K562 (cell line): ENCODE results near the gene PHC1. TPM values are rescaled to one million over a fixed set of nuclear protein-coding genes. Genes with fewer than 3 reads are reported as not detected.

Source experiments
- ATAC-seq: fragments of 200-7000 bp; cut with Tn5 transposase; 3 replicates; pipeline ENCODE4 v1.9.1; 2020; ENCODE audit warnings: moderate library complexity
- BruUV-seq: library from RNA; stranded (reverse); fragments of 400-500 nt; replicated peaks from 2 replicates; lab custom pipeline; 2021; lab: Mats Ljungman, UMichigan
- CTCF ChIA-PET: fragments of 300-600 bp; formaldehyde crosslinking; extraction: SDS; loops from one replicate; lab custom pipeline; 2021; ENCODE audit warnings: low intra/inter-chr PET ratio; lab: Yijun Ruan, JAX
- POLR2A ChIA-PET: fragments of 300-600, 350-650 bp; sonication (Branson Sonifier 250); formaldehyde crosslinking; extraction: SDS; loops from one replicate; lab custom pipeline; 2021; ENCODE audit warnings: antibody characterized with exemption, inconsistent platforms; lab: Yijun Ruan, JAX
- DNase-seq, 4 experiments: peaks; one replicate each; pipeline versions ENCODE4 v3.0.0 to v3.0.0-alpha.2; 2011 to 2018; ENCODE audit warnings: low spot score in 3 of 4, mixed read lengths in 3 of 4; ENCODE audit errors: extremely low read depth in 1 of 4
- FAIRE-seq: peaks from 2 replicates; lab custom pipeline; 2011; peaks lifted over from hg19 to GRCh38; lab: Jason Lieb, UNC
- H2AFZ ChIP-seq: 2 replicates; pipeline ENCODE4 v1.6.0; 2011; ENCODE audit warnings: low read depth, low read length, control low read depth, inconsistent platforms
- H3K27ac ChIP-seq: fragments of 200-600 bp; 3 replicates; pipeline ENCODE4 v1.8.0; 2011; ENCODE audit warnings: low read depth, mild to moderate bottlenecking, control low read depth, inconsistent platforms, low read length, moderate library complexity, mixed read lengths; ENCODE audit errors: extremely low read depth
- H3K27me3 ChIP-seq, 2 experiments: fragments of 300-600 bp in 1 of 2; 2 replicates in 1 of 2; 3 replicates in 1 of 2; pipeline versions ENCODE4 v1.6.0 to v1.8.0; 2011; ENCODE audit warnings: inconsistent platforms in 2 of 2, low read length in 2 of 2, mild to moderate bottlenecking in 1 of 2, mixed read lengths in 1 of 2, moderate library complexity in 1 of 2; ENCODE audit not compliant: control insufficient read depth in 2 of 2, insufficient read depth in 2 of 2
- H3K36me3 ChIP-seq: fragments of 300-600 bp; 3 replicates; pipeline ENCODE4 v1.8.0; 2011; ENCODE audit warnings: mild to moderate bottlenecking, low read length, inconsistent platforms; ENCODE audit not compliant: control insufficient read depth, insufficient read depth
- H3K4me1 ChIP-seq, 2 experiments: fragments of 200-600 bp in 1 of 2; replicated peaks in 1 of 2; 2 replicates in 1 of 2; 3 replicates in 1 of 2; pipeline versions ENCODE4 v1.5.1 to v1.8.0; 2011; ENCODE audit warnings: inconsistent platforms in 2 of 2, low read length in 2 of 2, mild to moderate bottlenecking in 1 of 2, mixed read lengths in 1 of 2, moderate library complexity in 1 of 2; ENCODE audit not compliant: control insufficient read depth in 2 of 2, insufficient read depth in 2 of 2
- H3K4me2 ChIP-seq: 2 replicates; pipeline ENCODE4 v1.6.1; 2011; ENCODE audit warnings: low read length, control low read depth, inconsistent platforms, mixed read lengths; ENCODE audit not compliant: insufficient read depth
- H3K4me3 ChIP-seq: fragments of 200-600 bp; sonication (generic), shearing (Covaris generic); 2 replicates; pipeline ENCODE4 v1.5.1; 2016; ENCODE audit warnings: control low read depth, inconsistent platforms
- H3K79me2 ChIP-seq: fragments of 200-600 bp; 3 replicates; pipeline ENCODE4 v1.8.0; 2011; ENCODE audit warnings: low read length, inconsistent platforms; ENCODE audit not compliant: control insufficient read depth, insufficient read depth
- H3K9ac ChIP-seq, 2 experiments: 2 replicates each; pipeline versions ENCODE4 v1.6.0 to v1.6.1; 2011; ENCODE audit warnings: low read depth in 2 of 2, low read length in 2 of 2, control low read depth in 1 of 2, inconsistent platforms in 1 of 2, mild to moderate bottlenecking in 1 of 2, mixed read lengths in 1 of 2; ENCODE audit not compliant: insufficient read depth in 1 of 2
- H3K9me1 ChIP-seq: one replicate; pipeline ENCODE4 v1.6.0; 2011; ENCODE audit warnings: inconsistent platforms, mild to moderate bottlenecking, low read length, moderate library complexity; ENCODE audit not compliant: control insufficient read depth, insufficient read depth
- H3K9me3 ChIP-seq: replicated peaks from 2 replicates; pipeline ENCODE4 v1.5.1; 2011; ENCODE audit warnings: low read depth, low read length, inconsistent platforms; ENCODE audit not compliant: control insufficient read depth, insufficient read depth
- H4K20me1 ChIP-seq: replicated peaks from 2 replicates; pipeline ENCODE4 v1.6.1; 2011; ENCODE audit warnings: low read length, inconsistent platforms, mixed read lengths; ENCODE audit not compliant: control insufficient read depth, insufficient read depth
- AFF4 ChIP-seq: sonication (generic); formaldehyde crosslinking; IDR thresholded peaks from 2 replicates; pipeline ENCODE4 v1.8.0; 2023; ENCODE audit warnings: mild to moderate bottlenecking, missing genetic modification reagents
- ARID1B ChIP-seq: fragments of 450-650 bp; IDR thresholded peaks from 2 replicates; pipeline ENCODE4 v1.6.1; 2016; ENCODE audit warnings: antibody characterized with exemption, mild to moderate bottlenecking, inconsistent platforms
- CBFA2T3 ChIP-seq: fragments of 450-650 bp; IDR thresholded peaks from 2 replicates; pipeline ENCODE4 v1.6.1; 2017
- ETV1 ChIP-seq: fragments of 450-650 bp; conservative IDR thresholded peaks from 2 replicates; pipeline ENCODE4 v1.6.1; 2016; ENCODE audit warnings: missing genetic modification characterization, control low read depth, low read depth, missing compliant biosample characterization
- NCOR1 ChIP-seq: fragments of 450-650 bp; IDR thresholded peaks from 2 replicates; pipeline ENCODE4 v1.6.1; 2016; ENCODE audit warnings: mild to moderate bottlenecking, moderate library complexity
- NFRKB ChIP-seq: fragments of 450-650 bp; IDR thresholded peaks from 2 replicates; pipeline ENCODE4 v1.6.1; 2016; ENCODE audit warnings: low read depth
- PPARD ChIP-seq: fragments of 250-450 bp; sonication (Bioruptor Pico); IDR thresholded peaks from 2 replicates; pipeline ENCODE4 v1.8.0; 2022; ENCODE audit warnings: inconsistent platforms, mild to moderate bottlenecking, moderate library complexity
- SETDB1 ChIP-seq: IDR thresholded peaks from one replicate; pipeline ENCODE4 v1.6.1; 2012; ENCODE audit warnings: low read length, control low read depth, inconsistent platforms
- SMARCA4 ChIP-seq: fragments of 450-650 bp; IDR thresholded peaks from 2 replicates; pipeline ENCODE4 v1.6.1; 2016
- SPI1 ChIP-seq: IDR thresholded peaks from 2 replicates; pipeline ENCODE4 v1.6.1; 2011; ENCODE audit warnings: low read depth, low read length, control low read depth, borderline replicate concordance
- SRSF1 ChIP-seq: fragments of 200-400 bp; formaldehyde crosslinking; IDR thresholded peaks from 2 replicates; pipeline ENCODE4 v1.6.1; 2017; ENCODE audit warnings: mild to moderate bottlenecking, low read depth, low read length, moderate library complexity
- SRSF7 ChIP-seq: fragments of 200-400 bp; formaldehyde crosslinking; optimal IDR thresholded peaks from 2 replicates; pipeline ENCODE3; 2017; ENCODE audit warnings: mild to moderate bottlenecking, low read depth, low read length
- TCF3 ChIP-seq: sonication (generic); formaldehyde crosslinking; IDR thresholded peaks from 2 replicates; pipeline ENCODE4 v1.4.0; 2020; ENCODE audit warnings: mild to moderate bottlenecking, missing genetic modification reagents
- ZNF561 ChIP-seq: fragments of 450-650 bp; formaldehyde crosslinking; conservative IDR thresholded peaks from 2 replicates; pipeline ENCODE4 v1.4.0; 2020; ENCODE audit warnings: mild to moderate bottlenecking, moderate library complexity
- whole genome bisulfite sequencing: fragments of 100-300 bp; shearing (Covaris generic); methylation state at CpG from one replicate; pipeline ENCODE4 v1.1.6; 2016; ENCODE audit warnings: low coverage, mixed read lengths; ENCODE audit not compliant: insufficient coverage; ENCODE audit errors: missing lambda C conversion rate; 5-methylcytosine and 5-hydroxymethylcytosine counted together
- in situ Hi-C: fragments of 300-500 bp; cut with MboI; formaldehyde crosslinking; loops from 4 replicates; pipeline ENCODE4 v1.15.0; 2018; ENCODE audit warnings: inconsistent platforms, mixed read lengths
- intact Hi-C: fragments of 100-400 bp; cut with micrococcal nuclease; formaldehyde crosslinking; loops from 2 replicates; pipeline ENCODE4 v1.14.2; 2022
- polyA plus RNA-seq, 8 experiments: library from polyadenylated mRNA; depleted of rRNA in 4 of 8; stranded (reverse) in 5 of 8; unstranded in 3 of 8; fragments of >200 nt; fragmentation: Nextera tagmentation in 2 of 8; fragmentation: Illumina TruSeq in 1 of 8; extraction: Ambion mirVana in 2 of 8; extraction: Trizol in 1 of 8; gene quantifications; 2 replicates each; pipeline versions ENCODE4 v1.2.1 to v1.2.3, GENCODE V29; 2011 to 2014; ENCODE audit warnings: inconsistent platforms in 1 of 8, missing spikeins in 1 of 8
- total RNA-seq, 7 experiments: library from RNA; depleted of rRNA in 6 of 7; stranded (reverse); fragments of >200 nt in 6 of 7; fragmentation: Illumina TruSeq in 2 of 7; extraction: Trizol in 2 of 7; gene quantifications; 2 replicates each; pipeline versions ENCODE4 v1.2.1 to v1.2.3, GENCODE V29; 2011 to 2021; ENCODE audit warnings: low replicate concordance in 1 of 7
- TF ChIP-seq, protein P1 (sequence below): sonication (generic); formaldehyde crosslinking; IDR thresholded peaks from 2 replicates; pipeline ENCODE4 v1.8.0; 2022; ENCODE audit warnings: mild to moderate bottlenecking, missing genetic modification reagents

Gene PHC1
- total and polyA plus RNA-seq, 9 of the 15 experiments (the other 6 are each of a cell fraction or from before 2014, with no cell fraction given), result 1.9 to 13.7 (median 6.9) TPM

DNA sequence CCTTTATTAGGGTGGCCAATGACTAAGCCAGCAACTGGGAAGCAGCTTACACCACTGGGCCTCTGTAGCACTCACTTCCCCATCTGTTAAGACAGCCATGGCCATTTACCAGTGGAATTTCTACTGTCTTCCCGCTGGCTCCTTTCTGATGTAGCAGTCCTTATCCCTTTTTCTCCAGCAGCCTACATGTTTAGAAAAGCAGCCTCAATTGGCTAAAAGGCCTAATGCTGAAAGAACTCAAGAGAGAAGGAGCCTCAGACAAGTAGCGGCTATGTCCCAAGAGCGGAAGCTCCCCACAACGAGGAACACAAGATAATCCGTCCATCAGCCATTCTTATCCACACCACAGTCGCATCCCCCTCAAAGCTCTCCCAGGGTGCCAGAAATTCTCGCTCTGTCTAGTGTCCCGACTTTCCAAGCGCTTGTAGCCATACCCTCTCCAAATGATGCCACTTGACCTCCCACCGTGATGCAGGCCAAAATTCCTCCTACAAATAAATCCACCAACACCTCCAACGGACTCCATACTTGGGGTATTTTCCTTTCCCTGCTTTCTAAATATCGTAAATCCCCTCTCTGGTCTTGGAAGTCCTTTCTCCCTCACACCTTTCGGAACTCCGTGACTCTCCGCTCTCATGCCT, 34.5 kb downstream of the PHC1 start:
- peak overlapping the region; percentile 97 for H2AFZ ChIP-seq
- H3K36me3 ChIP-seq, result peaks cover 31% of the 10 kb centered on the region
- intact Hi-C loops (no loop called here), in situ Hi-C loops (no loop called here)
- peak overlapping the region; percentile 96 for H3K4me3 ChIP-seq
- no peaks in the 10 kb centered on the region for H3K27me3 ChIP-seq
- FAIRE-seq (peak; percentile 76), ATAC-seq (peak; percentile 32), DNase-seq (peak in 3 of 4 experiments; percentile 13 to 50 (median 31))
- peaks cover 0 to 8% of the 10 kb centered on the region in 2 experiments; a peak in 2 of 5 replicates for H3K4me1 ChIP-seq
- peak overlapping the region; percentile 98 for H3K4me2 ChIP-seq
- CTCF ChIA-PET, result interaction anchor here (2.1 kb wide), 1 partner anchor 101 kb away, joined by 14 read pairs; no protein-coding TSS in a partner anchor
- peaks cover 64% of the 10 kb centered on the region for H3K79me2 ChIP-seq
- H4K20me1 ChIP-seq, result peaks cover 8% of the 10 kb centered on the region; the same call in 1 of the 2 replicates
- BruUV-seq, result TSS peak; percentile 50
- POLR2A ChIA-PET, result interaction anchor here (0.7 to 2.6 kb wide), 9 partner anchors 10 to 264 kb away, joined by 3 to 10 read pairs (median 4); no protein-coding TSS in a partner anchor
- peak overlapping the region; percentile 95 to 96 for H3K9ac ChIP-seq
- WGBS, result 3% methylated on average over 10 of the region's 15 CpGs
- no peaks in the 10 kb centered on the region for H3K9me1 ChIP-seq
- no peaks in the 10 kb centered on the region for H3K9me3 ChIP-seq
- peak overlapping the region; percentile 96 for H3K27ac ChIP-seq
- no peak for TF ChIP-seq SETDB1
- 0 out of 2 replicates have a peak, but pooled peaks have one; percentile 55 for TF ChIP-seq NFRKB
- TF ChIP-seq SRSF7, result no peak
- peak; percentile 43 for TF ChIP-seq ETV1
- no peak for TF ChIP-seq AFF4 (CRISPR knock-in tag)
- TF ChIP-seq, protein P1, sequence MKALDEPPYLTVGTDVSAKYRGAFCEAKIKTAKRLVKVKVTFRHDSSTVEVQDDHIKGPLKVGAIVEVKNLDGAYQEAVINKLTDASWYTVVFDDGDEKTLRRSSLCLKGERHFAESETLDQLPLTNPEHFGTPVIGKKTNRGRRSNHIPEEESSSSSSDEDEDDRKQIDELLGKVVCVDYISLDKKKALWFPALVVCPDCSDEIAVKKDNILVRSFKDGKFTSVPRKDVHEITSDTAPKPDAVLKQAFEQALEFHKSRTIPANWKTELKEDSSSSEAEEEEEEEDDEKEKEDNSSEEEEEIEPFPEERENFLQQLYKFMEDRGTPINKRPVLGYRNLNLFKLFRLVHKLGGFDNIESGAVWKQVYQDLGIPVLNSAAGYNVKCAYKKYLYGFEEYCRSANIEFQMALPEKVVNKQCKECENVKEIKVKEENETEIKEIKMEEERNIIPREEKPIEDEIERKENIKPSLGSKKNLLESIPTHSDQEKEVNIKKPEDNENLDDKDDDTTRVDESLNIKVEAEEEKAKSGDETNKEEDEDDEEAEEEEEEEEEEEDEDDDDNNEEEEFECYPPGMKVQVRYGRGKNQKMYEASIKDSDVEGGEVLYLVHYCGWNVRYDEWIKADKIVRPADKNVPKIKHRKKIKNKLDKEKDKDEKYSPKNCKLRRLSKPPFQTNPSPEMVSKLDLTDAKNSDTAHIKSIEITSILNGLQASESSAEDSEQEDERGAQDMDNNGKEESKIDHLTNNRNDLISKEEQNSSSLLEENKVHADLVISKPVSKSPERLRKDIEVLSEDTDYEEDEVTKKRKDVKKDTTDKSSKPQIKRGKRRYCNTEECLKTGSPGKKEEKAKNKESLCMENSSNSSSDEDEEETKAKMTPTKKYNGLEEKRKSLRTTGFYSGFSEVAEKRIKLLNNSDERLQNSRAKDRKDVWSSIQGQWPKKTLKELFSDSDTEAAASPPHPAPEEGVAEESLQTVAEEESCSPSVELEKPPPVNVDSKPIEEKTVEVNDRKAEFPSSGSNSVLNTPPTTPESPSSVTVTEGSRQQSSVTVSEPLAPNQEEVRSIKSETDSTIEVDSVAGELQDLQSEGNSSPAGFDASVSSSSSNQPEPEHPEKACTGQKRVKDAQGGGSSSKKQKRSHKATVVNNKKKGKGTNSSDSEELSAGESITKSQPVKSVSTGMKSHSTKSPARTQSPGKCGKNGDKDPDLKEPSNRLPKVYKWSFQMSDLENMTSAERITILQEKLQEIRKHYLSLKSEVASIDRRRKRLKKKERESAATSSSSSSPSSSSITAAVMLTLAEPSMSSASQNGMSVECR (CRISPR knock-in tag), result 0 out of 2 replicates have a peak, but pooled peaks have one; percentile 17
- no peak for TF ChIP-seq SRSF1
- peak; percentile 38; the same call in 1 of the 2 replicates for TF ChIP-seq ARID1B
- no peak for TF ChIP-seq PPARD
- TF ChIP-seq NCOR1, result no peak
- peak; percentile 19; the same call in 1 of the 2 replicates for TF ChIP-seq CBFA2T3
- TF ChIP-seq SPI1, result peak; percentile 57
- TF ChIP-seq ZNF561 (CRISPR knock-in tag), result no peak
- TF ChIP-seq TCF3, result 0 out of 2 replicates have a peak, but pooled peaks have one; percentile 9
- TF ChIP-seq SMARCA4, result peak; percentile 49; the same call in 1 of the 2 replicates
